ENCODE data around the gene MICALL1. TPM values are rescaled to one million over a fixed set of nuclear protein-coding genes. Genes with fewer than 3 reads are reported as not detected.

MICALL1 gene
- total RNA-seq, 1 donor from 2014 or later = 5.0 TPM

- no peaks in the 10 kb centered on the region for H3K9me3 Mint-ChIP-seq
- peaks cover 8% of the 10 kb centered on the region for H3F3A ChIP-seq (ENCODE audit: low read depth)
- H3K27ac ChIP-seq = no peak overlapping the region
- H4K20me1 ChIP-seq (ENCODE audit: low read depth) = peaks cover 6% of the 10 kb centered on the region
- no peaks in the 10 kb centered on the region for H3K36me3 Mint-ChIP-seq
- H3K27ac Mint-ChIP-seq = no peak overlapping the region
- H3K36me3 ChIP-seq = no peaks in the 10 kb centered on the region
- no peak overlapping the region for H3K4me3 ChIP-seq
- no peaks in the 10 kb centered on the region for H3K9me3 ChIP-seq (ENCODE audit: low read depth)
- no peak for DNase-seq (ENCODE audit: low spot score)
- H3K79me2 ChIP-seq (ENCODE audit: low read depth) = no peaks in the 10 kb centered on the region
- no peak overlapping the region for H3K4me2 ChIP-seq
- H3K4me1 ChIP-seq = peaks cover 24% of the 10 kb centered on the region
- no peak overlapping the region for H2AFZ ChIP-seq (replicated peaks)
- H3K9ac ChIP-seq = no peak overlapping the region
- H3K27me3 ChIP-seq = no peaks in the 10 kb centered on the region
- H3K4me1 Mint-ChIP-seq = peaks cover 15% of the 10 kb centered on the region
- H3K27me3 Mint-ChIP-seq (ENCODE audit: insufficient read depth, low read depth) = peaks cover 2% of the 10 kb centered on the region
- TF ChIP-seq EZH2phosphoT487 (IDR thresholded peaks at IDR 0.05) (no peak), CTCF (IDR thresholded peaks at IDR 0.05) (no peak), EZH2 (IDR thresholded peaks at IDR 0.05) (no peak)
- no peak overlapping the region for H3K4me3 Mint-ChIP-seq
These were observed 70.5 kb downstream of the MICALL1 start for GRCh38 chr22:37976547-37976946.

- Histone ChIP-seq H3K9me3 (ENCODE audit: low read depth) (no peaks in the 10 kb centered on the region), H4K20me1 (ENCODE audit: low read depth) (peaks cover 16% of the 10 kb centered on the region), H3K4me2 (peak overlapping the region; percentile 53), H2AFZ (replicated peaks) (no peak overlapping the region), H3K9ac (no peak overlapping the region), H3K4me3 (no peak overlapping the region), H3K79me2 (ENCODE audit: low read depth) (no peaks in the 10 kb centered on the region), H3K27ac (no peak overlapping the region), H3K27me3 (peaks cover 28% of the 10 kb centered on the region), H3F3A (ENCODE audit: low read depth) (peaks cover 14% of the 10 kb centered on the region), H3K36me3 (no peaks in the 10 kb centered on the region), H3K4me1 (peaks cover 33% of the 10 kb centered on the region)
- peak; percentile 74 for DNase-seq (ENCODE audit: low spot score)
- TF ChIP-seq EZH2phosphoT487 (IDR thresholded peaks at IDR 0.05) (no peak), EZH2 (IDR thresholded peaks at IDR 0.05) (no peak), CTCF (IDR thresholded peaks at IDR 0.05) (no peak)
- H3K27me3 Mint-ChIP-seq (ENCODE audit: insufficient read depth, low read depth) = peaks cover 9% of the 10 kb centered on the region
- no peaks in the 10 kb centered on the region for H3K36me3 Mint-ChIP-seq
- H3K4me1 Mint-ChIP-seq = peaks cover 7% of the 10 kb centered on the region
- no peaks in the 10 kb centered on the region for H3K9me3 Mint-ChIP-seq
- H3K27ac Mint-ChIP-seq = no peak overlapping the region
- H3K4me3 Mint-ChIP-seq = no peak overlapping the region
These were observed 73.7 kb downstream of the MICALL1 start for GRCh38 chr22:37979782-37980181.

GRCh38 chr22:37981282-37982011 is 75.3 kb downstream of the MICALL1 start:
- DNase-seq (ENCODE audit: low spot score) = no peak
- no peak for TF ChIP-seq CTCF (IDR thresholded peaks at IDR 0.05)
- TF ChIP-seq EZH2 (IDR thresholded peaks at IDR 0.05) = no peak
- no peak for TF ChIP-seq EZH2phosphoT487 (IDR thresholded peaks at IDR 0.05)
- Mint-ChIP-seq H3K27me3 (ENCODE audit: insufficient read depth, low read depth) (peaks cover 9% of the 10 kb centered on the region), H3K27ac (no peak overlapping the region), H3K9me3 (no peaks in the 10 kb centered on the region), H3K4me1 (peaks cover 10% of the 10 kb centered on the region), H3K4me3 (no peak overlapping the region), H3K36me3 (no peaks in the 10 kb centered on the region)
- Histone ChIP-seq H3K79me2 (ENCODE audit: low read depth) (no peaks in the 10 kb centered on the region), H3K4me3 (no peak overlapping the region), H3K4me1 (peaks cover 40% of the 10 kb centered on the region), H3K9ac (no peak overlapping the region), H4K20me1 (ENCODE audit: low read depth) (peaks cover 19% of the 10 kb centered on the region), H2AFZ (replicated peaks) (no peak overlapping the region), H3K4me2 (no peak overlapping the region), H3K9me3 (ENCODE audit: low read depth) (no peaks in the 10 kb centered on the region), H3K36me3 (no peaks in the 10 kb centered on the region), H3F3A (ENCODE audit: low read depth) (peaks cover 14% of the 10 kb centered on the region), H3K27ac (no peak overlapping the region), H3K27me3 (peaks cover 31% of the 10 kb centered on the region)
